Measurements from ENCODE around the gene MID2.

GRCh38 chrX:107905366-107905765 lies 79.7 kb downstream of the MID2 start:
- TF ChIP-seq CTCF (optimal IDR thresholded peaks at IDR 0.05 in 1 of 3, IDR thresholded peaks at IDR 0.05 in 1 of 3, conservative IDR thresholded peaks at IDR 0.05 in 1 of 3; ENCODE audit: extremely low read depth in 1 of 3, insufficient read depth in 2 of 3, low read length in 3 of 3) (no peak), EZH2 (IDR thresholded peaks at IDR 0.05; ENCODE audit: low read length) (no peak)

Data from keratinocyte (primary cell).